ENCODE results near the gene OGDHL.

DNA sequence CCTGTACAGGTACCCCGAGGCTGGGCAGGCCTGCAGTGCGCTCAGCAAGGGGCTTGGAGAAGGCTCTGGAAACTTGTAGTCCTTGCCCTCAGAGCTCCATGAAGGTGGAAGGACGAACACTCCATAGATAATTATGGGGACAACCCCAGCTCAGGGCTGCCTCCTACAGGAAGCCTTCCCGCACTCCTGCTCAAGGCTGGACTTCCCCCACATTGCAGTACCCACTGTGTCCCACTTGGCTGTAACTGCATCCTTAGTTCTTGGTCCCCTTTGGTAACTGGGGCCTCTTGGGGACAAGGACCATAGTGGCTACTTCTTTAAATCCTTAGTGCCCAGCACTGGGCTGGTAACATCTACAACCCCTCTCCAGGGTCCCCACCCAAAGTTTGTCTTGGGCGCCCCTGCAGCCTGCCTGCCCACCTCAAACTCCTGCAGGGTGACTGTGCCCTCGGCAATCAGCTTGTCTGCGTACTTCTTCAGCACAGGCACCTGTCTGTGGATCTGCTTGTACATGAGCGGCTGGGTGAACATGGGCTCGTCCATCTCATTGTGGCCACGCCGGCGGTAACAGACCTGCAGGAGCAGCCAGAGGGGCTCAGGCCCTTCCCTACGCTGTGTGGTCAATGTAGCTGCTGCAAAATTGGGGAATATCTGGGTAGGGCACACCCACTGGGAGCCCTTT is 17.1 kb downstream of the OGDHL start:
- TF ChIP-seq, protein P1, sequence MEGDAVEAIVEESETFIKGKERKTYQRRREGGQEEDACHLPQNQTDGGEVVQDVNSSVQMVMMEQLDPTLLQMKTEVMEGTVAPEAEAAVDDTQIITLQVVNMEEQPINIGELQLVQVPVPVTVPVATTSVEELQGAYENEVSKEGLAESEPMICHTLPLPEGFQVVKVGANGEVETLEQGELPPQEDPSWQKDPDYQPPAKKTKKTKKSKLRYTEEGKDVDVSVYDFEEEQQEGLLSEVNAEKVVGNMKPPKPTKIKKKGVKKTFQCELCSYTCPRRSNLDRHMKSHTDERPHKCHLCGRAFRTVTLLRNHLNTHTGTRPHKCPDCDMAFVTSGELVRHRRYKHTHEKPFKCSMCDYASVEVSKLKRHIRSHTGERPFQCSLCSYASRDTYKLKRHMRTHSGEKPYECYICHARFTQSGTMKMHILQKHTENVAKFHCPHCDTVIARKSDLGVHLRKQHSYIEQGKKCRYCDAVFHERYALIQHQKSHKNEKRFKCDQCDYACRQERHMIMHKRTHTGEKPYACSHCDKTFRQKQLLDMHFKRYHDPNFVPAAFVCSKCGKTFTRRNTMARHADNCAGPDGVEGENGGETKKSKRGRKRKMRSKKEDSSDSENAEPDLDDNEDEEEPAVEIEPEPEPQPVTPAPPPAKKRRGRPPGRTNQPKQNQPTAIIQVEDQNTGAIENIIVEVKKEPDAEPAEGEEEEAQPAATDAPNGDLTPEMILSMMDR (IDR thresholded peaks at IDR 0.05 in 4 of 5, conservative IDR thresholded peaks at IDR 0.05 in 1 of 5) = no peak
- TF ChIP-seq POLR2A (IDR thresholded peaks at IDR 0.05) = no peak
